ENCODE results near the gene CDH13.

GRCh38 chr16:83676086-83676485 is 1049.3 kb downstream of the CDH13 start:
- no peak for TF ChIP-seq POLR2A (IDR thresholded peaks at IDR 0.05; ENCODE audit: low read depth)
- TF ChIP-seq, protein P1, sequence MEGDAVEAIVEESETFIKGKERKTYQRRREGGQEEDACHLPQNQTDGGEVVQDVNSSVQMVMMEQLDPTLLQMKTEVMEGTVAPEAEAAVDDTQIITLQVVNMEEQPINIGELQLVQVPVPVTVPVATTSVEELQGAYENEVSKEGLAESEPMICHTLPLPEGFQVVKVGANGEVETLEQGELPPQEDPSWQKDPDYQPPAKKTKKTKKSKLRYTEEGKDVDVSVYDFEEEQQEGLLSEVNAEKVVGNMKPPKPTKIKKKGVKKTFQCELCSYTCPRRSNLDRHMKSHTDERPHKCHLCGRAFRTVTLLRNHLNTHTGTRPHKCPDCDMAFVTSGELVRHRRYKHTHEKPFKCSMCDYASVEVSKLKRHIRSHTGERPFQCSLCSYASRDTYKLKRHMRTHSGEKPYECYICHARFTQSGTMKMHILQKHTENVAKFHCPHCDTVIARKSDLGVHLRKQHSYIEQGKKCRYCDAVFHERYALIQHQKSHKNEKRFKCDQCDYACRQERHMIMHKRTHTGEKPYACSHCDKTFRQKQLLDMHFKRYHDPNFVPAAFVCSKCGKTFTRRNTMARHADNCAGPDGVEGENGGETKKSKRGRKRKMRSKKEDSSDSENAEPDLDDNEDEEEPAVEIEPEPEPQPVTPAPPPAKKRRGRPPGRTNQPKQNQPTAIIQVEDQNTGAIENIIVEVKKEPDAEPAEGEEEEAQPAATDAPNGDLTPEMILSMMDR (IDR thresholded peaks at IDR 0.05), result no peak
- TF ChIP-seq EP300 (IDR thresholded peaks at IDR 0.05), result no peak
- TF ChIP-seq POLR2AphosphoS5 (IDR thresholded peaks at IDR 0.05), result no peak

Data from esophagus muscularis mucosa (tissue), 4 donors.